ENCODE data around the gene NAT8L. TPM values are rescaled to one million over a fixed set of nuclear protein-coding genes. Genes with fewer than 3 reads are reported as not detected.

The NAT8L gene
- total RNA-seq, 1 experiment from 2014 or later = 5.5 TPM

DNA sequence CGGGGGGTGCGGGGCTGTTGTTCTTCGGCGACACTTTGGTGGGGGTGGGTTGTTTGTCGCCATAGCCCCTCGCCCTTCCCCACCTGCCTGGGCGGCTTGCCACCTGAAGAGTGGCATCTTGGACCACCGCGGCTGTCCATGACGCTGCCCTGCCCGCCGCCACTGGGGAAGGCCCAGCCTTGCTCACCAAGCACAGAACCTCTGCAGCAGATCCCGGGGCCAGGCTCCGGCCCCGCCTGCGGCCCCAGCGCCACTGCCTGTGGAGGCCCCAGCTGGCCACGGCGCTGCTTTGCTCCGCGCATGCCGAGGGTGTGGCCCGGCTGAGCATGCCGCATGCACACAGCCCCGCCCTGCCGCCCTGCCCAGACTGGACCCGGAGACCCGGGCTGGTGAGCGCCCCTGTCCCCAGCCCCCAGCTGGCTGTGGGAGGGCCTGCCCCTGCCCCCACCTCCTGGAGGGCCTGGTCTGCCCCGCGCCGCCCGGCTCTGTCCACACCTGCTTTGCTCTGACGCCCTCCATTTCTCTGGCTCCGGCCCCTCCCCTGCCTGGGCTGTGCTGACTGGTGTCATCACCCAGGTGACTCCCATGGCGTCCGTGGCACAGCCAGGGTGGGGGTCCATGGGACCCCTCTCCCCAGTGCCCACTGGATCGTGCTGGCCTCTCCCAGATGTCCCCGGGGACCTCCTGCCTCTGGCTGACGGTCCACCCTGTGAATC lies 5.3 kb downstream of the NAT8L start:
- no peak for DNase-seq (ENCODE audit: low spot score)

DNA sequence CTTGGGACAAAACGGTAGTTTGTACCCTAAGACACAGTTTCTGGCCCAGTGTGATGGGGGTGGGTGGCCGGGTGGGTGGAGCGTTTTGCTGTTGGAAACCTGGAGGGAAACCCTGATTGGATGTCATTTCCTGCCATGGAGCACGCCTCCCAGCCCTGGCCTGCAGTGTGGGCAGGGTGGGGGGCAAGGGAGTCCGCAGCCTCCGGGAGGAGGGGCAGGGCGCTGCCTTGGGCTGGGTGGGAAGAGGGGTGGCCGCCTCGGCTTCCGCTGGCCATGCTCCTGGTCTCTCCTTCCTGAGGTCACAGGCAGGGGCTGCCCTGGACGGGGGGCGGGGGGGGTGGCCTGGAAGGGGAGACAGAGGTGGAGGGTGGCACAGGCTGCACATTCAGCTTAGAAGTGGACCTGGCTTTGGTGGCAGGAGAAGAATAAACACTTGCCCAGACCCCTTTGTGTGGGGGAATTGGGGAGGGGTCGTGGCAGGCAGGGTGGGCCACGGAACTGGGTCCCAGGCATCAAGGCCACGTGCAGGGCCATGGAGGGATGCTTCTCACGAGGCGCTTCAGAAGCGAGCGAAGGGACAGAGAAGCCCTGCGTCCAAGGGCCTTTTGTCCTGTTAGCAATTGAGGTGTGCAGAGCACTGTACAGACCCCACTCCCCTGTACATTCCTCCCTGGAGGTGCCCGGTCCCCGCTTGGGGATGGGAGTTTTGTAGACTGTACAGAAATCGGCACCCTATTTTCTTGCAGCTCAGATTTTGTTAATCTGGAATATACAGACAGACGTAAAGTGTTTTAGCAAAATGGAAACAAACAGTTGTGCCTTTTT lies 6.2 kb downstream of the NAT8L start:
- DNase-seq (ENCODE audit: low spot score) = no peak

DNA sequence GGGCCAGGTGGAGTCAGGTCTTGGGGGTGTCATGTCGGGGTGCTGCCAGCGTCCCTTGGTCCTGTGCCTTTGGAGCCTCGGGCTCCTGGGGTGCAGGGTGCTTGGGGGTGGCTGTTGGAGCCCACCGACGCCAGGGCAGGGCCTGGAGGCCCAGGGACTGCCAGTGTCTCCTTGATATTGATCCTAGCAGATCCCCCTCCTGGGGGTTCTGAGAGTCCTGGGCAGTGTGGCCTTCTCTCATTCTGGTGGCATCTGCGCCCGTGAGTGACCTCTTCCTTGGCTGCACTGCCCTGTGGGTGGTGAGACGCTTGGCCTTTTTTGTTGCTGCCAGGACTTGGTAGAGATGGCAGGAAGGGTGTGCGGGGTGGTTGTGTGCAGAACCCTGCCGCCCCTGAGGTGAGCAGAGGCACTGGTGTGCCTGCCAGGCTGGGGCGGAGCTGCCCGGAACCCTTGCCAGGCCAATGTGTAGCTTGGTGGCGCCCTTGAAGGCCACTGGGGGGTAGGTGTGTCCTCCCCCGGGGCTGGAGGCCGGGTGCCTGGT lies 7.0 kb downstream of the NAT8L start:
- no peak for DNase-seq (ENCODE audit: low spot score)

DNA sequence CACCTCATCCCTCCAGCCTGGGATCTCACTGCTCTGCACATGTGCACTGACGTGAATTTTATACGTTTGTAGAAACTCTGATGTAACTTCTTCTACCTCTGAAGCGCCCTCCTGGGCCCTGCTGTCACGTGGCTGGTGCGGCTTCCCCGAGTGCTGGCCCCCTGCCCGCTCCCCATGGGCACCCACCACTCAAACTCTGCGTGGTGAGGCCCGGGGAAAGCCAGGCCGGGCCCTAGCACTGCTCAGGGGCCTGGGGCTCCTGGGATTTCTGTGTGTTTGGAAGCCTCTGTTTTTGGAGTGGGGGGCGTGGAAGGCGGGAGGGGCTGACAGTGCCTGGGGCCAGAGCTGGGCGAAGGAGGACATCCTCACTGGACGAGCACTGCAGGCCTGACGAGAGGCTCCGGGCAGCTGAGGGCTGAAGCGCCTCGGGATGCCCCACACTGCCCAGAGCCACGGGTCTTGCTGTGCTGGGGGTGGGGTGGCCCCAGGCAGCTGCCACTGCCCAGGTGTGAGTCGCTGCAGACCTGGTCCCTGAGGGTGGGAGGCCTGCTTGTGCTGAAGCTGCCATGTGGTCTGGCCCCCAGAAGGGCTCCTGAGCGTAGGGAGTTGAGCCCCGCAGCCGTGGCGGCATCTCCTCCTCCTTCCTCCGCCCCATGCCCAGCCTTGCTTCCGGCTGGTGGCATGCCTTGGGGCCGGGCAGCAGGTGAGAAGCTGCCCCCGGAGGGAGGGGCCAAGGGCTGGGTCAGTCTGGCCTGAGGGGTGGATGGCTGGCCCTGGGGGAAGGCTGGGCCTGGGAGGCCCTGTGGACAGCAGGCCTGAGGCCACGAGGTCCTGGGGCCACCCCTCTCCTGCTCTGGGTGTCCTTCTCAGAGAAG lies 7.7 kb downstream of the NAT8L start:
- no peak for DNase-seq (ENCODE audit: low spot score)

DNA sequence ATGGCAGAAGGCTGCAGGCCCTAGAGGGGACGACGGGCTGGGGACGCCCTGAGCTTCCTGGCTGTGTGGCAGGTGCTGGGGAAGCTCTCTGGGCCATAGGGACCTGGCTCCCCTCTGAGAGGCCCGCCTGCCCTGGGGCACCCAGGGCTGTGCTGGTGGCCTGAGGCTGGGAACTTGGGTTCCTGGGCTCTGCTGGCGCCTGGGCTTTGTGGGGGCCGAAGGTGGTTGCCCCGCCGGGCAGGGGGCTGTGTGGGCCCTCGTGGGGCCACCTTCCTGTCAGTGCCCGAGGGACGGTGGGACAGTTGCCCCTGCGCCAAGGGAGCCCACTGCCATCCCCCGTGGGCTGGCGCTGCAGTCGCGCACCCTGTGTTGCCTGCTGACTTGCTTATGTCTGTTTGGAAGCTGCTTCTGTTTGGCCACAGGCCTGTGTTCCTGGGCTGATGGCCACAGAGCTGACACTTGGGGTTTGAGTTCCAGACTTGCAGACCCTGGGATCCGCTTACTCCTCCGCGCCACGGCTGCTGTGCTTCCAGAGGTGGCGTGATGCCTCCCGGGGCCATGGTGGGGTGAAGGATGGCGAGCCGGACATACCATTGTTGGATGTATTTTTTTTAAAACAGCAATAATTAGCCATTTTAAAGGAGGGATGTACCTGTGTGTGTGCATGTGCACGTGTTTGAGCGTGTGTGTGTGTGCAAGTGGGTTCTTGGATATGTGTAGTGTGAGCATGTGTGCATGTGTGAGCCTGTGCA lies 8.5 kb downstream of the NAT8L start:
- no peak for DNase-seq (ENCODE audit: low spot score)

DNA sequence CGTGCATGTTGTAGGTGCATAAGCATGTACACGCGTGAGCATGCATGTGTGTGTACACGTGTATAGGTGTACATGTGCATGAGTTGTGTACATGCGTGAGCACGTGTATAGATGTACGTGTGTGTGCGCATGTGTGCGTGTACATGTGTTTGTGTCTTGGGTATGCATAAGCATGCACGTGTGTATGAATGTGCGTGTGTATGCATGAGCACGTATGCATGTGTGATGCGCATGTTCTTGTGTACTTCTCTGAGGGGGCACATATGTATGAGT lies 9.0 kb downstream of the NAT8L start:
- no peak for DNase-seq (ENCODE audit: low spot score)

DNA sequence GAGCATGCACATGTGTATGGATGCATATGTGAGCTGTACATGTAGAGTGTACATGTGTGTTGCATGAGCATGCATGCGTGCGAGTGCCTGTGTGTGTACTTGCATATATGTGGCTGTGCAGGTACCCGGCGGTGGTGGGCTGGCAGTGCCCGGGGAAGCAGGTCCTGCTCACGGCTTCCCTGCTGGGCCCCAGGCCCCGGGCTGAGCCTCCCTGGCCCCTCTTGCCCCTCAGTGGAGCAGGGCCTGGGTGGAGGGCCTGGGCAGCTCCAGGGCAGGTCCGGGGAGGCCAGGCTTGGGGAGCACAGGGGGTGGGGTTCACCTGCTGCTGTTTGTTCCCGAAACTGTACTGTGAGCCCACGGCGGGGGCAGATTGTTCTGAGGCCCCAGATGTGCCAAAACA lies 9.4 kb downstream of the NAT8L start:
- no peak for DNase-seq (ENCODE audit: low spot score)

DNA sequence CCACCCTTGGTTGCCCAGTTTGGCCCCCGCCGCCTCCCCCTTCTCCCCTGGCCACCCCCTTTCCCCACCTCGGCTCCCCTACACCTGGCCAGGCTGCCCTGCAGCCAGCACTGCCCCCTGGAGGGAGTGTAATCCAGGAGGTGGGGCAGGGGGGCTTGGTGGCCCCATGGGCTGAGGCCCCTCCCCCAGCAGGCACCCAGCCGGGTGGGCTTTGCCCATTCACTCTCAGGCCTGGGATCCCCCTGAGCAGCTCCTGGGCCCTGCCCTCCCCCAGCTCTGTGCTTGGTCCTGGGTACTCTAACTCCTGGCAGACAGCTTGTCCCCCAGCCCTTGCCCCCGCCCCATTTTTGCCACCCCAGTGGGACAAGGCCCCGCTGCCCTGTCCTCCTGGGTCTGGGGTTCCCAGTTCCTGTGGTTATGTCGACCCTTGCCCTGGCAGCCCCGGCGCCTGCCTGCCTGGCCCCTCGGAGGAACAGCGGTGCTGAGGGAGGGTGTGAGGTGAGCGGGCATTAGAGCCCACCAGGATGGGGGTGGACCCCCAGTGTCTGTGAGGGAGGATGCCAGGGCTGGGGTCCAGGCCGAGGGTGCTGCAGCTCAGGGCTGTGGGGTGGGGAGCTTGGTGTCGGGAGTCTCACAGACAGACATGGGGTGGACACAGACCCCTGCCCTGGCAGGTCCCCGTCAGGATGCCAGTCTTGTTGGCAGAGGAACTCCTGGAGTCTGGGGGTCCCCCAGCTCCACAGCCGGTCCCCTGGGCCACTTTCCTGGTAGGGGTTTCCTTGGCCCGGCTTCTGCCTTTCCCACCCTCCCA lies 10.2 kb downstream of the NAT8L start:
- DNase-seq (ENCODE audit: low spot score) = no peak

DNA sequence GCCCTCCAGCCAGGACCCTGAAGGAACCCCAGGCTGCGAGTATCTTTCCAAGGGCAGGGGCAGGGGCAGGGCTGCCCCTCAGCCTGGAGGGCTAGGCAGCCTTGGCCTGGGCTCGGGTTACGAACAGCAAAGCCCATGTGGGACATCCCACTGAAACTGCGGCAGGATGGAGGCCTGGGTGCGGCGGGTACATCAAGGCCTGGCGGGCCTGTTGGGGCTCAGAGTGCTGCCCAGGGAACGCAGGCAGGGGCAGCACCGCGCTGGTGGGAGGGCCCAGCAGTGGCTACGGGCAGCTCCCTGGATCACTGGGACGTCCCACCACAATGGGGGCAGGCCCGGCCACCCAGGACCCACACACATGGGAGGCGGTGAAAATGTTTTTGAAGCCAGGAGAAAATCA lies 10.9 kb downstream of the NAT8L start:
- DNase-seq (ENCODE audit: low spot score) = no peak

DNA sequence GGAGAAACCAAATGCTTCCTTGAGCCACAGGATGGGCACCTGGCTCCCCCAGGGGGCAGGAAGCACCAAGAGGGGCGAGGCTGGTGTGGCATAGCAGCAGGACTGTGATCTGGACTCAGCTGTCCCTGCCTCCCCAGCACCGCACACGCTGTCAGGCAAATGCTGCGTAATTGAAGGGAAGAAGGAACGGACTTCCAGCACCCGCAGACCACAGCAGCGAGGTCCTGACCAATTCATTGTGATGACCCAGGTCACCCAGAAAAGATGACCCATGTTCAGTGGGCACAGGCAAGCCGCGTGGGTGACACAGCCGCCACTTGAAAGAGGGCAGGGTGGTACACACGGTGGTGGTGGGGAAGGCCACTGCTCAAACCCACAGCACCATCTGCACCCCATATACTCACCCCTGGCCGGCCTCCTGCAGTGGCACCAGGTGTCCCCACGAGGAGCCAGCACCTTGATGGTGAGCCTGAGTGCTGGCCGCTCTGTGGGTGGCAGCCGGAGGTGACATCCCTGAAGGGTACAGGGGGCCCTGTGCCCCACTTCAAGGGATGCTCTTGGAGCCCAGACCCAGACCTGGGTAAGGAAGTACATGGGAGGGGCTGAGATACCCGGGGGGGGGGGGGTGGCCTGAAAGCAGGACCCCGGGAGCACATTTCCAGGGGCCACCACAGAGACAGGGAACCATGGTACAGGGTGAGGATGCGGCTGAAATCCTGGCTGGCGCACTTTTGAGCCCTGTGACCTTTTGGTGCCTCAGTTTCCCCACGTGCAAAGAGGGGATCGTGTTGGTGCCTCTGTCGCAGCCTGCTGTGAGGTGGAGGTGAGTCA lies 11.5 kb downstream of the NAT8L start:
- DNase-seq (ENCODE audit: low spot score) = no peak

DNA sequence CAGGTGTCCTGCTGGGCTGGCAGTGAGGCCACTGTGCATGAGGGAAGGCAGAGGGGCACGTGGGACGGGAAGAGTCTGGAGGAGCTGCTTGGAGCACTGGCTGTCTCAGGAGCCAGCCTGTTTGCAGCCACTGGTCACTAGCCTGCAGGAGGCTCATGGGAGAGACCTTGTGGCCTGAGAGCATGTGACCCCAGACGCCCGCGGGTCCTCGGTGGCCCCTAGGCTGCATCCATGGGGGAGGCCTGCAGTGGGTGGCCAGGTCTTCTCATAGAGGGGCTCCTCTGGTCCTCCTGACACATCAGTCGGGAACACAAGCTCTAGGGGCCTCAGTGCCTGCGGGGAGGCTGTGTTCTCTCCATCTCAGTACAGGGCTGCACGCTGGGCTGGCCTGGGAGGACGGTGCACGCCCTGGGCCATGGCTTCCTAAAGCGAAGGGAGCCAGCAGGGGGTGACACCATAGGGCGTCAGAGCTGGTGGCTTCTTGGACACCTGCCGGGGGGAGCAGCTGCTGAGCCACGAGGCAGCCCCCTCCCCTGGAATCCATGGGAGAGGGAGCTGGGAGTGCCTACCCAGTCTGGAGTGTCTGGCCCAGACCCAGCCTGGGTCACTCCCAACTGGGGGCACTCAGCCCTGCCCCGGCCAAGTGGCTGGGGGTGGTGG lies 12.3 kb downstream of the NAT8L start:
- no peak for DNase-seq (ENCODE audit: low spot score)

DNA sequence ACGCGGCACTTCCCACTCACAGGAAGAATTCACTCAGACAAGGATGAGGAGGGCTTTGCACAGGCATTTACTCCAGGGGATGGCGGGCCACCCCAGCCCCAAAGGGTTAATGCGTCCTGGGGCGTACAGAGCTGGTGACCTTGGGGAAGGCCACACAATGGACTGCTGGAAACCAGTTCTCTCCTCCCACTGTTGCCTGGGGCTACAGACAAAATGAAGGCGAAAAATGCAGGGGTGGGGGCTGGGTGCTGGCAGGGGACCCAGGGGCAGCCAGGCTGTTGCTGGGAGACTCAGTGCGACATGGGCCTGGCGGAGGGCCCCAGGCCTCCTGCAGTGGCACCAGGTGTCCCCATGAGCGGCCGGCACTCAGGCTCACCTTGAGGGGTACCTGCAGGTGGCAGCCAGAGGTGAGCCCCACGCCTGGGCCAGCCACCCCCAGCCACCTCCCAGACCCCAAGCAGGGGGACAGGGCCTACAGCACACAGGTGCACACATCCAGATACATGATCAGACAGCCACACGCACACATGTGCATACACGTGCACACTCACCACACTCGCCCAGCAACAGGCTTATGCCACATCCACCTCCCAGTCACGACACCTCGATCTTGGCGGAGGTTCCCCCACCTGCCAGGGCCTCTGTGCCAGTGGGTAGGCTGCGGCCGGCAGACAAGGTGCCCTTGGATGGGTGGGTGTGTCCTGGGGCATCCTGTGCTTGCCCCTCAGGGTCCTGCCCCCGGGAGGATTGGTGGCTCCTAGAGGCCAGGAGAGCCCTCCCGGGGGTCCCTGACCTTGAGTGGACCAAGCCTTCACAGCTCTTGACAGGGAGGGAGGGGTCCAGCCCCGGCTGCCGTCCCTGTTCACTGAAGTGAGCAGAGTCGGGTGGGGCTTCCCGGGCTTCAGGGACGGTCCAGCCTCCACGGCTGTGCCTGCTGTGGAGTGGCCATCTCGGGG lies 13.1 kb downstream of the NAT8L start:
- no peak for DNase-seq (ENCODE audit: low spot score)

DNA sequence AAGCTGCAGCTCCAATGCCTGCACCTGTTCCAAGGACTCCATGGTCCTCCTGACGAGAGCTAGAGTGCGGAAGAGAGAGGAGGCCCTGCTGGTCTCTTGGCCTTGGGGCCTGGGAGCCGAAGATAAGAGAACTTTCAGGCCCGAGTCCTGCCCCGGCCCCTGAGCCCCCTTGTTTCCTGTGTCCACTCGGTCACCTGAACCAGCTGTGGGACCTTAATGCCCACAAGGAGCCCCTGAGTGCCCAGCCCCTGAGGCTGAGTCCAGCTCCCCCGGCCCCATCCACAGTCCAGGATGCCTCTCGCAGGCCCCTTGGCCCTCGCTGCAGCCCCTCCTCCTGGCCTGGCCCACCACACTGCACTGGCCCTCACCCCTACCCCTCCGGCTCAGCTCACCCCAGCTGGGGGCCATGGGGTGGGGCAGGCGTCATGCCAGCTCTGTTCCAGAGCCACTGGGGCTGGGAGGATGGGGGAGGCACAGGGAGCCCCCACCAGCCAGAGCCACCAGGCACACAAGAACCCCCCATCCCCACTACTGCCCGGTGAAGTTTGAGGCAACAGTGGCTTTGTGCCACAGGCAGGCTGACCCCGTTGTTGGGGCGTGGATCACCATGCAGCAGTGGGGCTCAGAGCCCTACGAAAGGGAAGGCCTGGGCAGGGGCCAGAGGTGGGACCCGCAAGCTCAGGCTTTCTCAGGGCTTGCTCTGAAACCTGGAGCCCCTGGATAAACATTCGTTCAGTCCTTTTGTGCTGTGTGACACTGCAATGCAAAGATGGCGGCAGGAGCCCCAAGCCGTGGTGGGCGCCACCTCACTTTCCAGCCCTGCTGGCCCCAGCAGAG lies 14.1 kb downstream of the NAT8L start:
- DNase-seq (ENCODE audit: low spot score) = no peak

DNA sequence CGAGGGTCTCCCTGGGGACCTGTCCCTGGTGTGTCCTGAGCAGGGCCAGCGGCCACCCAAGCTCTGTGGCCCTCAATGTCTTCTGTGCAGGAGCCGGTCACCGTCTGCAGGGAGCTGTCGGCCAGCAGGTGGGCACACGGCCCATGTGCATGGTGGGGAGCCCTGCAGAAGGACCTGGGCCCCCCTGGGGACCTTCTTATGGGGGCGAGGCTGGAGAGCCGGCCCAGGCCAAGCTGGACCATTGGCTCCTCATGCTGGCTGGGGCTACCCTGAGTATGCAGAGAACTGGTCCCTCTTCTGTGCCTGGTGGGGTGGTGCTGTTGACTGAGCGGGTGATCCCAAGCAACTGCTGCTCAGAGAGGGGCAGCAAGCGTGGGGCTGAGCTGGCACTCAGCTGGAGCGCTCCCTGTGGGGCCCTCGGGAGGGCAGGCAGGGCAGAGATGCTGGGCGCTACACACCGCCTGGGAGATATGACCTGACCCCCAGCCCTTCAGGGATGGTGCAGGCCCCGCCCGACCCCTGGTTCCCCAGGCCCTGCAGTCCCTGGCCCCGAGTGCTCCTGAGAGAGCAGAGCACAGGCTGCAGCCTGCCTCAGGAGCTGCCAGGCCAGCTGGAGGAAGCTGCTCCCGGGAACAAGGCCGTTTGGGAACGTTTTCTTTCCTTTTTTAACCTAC lies 14.8 kb downstream of the NAT8L start:
- DNase-seq (ENCODE audit: low spot score) = no peak

DNA sequence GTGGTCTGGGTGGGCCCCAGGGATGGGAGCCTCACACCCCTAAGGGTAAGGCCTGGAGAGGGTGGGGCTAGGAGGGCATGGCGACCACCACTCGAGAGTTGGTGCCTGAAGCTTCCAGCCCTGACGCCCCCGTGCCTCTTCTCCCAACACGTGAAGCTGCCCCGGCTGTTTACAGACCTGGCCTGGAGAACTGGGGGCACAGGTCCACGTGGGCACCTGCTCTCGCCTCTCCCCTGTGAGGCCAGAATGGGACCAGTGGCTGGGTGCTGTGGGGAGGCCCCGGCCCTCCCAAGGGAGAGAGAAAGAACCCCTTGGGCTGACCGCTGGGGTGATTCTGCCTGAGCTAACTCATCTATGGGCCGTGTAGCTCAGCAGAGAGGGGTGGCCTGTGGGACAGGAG lies 15.5 kb downstream of the NAT8L start:
- DNase-seq (ENCODE audit: low spot score) = no peak

DNA sequence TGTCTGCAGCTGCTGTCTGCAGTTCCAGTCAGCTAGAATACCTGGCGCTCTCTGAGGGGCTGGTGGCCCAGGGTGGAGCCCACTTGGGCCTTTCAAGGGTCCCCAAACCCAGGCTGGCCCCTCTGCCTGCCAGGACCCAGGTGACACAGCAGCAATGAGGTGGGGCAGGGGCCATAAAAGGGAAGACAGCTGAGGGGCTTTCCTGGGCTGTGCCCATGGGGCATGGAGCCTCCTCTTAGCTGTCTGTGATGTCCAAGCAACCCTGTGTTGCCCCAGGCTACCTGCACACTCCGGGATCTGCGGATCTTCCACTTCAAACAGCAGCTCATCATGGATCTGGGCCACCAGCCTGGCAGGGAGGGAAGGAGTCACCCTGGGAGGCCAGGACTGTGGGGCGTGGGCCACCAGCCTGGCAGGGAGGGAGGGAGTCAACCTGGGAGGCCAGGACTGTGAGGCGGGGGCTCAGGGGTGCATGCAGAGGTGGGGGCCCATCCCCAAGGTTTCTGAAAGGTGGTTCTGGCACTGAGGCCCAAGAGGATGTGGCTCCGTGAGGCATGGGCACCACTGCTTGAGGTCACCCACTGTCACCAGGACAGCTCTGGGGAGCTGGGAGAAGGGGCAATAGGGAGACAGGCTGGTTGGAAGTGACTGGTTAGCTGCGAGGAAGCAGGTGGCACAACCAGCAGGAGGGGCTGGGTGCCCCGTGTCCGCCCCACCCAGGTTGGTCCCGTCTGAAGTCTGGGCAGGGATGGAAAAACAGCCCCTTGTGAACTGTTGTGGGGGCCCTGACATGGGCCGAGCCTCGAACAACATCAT lies 16.3 kb downstream of the NAT8L start:
- no peak for DNase-seq (ENCODE audit: low spot score)
